Naive thymus-derived CD4-positive, alpha-beta T cell (primary cell): ENCODE results near the gene MAGEA9B. TPM values are rescaled to one million over a fixed set of nuclear protein-coding genes. Genes with fewer than 3 reads are reported as not detected.
"Not testable (repeated sequence)": the region's sequence is repeated elsewhere in the genome, so short reads cannot be mapped to it uniquely, and the experiment has no call there.

Experiments used
- ATAC-seq: fragments of 150-1000 bp; cut with Tn5 transposase; 2 replicates; pipeline ENCODE4 v1.10.0; 2021; ENCODE audit warnings: mild to moderate bottlenecking, moderate library complexity
- CTCF ChIA-PET: fragments of 350-600 bp; sonication (Branson Sonifier 250); formaldehyde crosslinking; loops from one replicate; lab custom pipeline; 2021; ENCODE audit warnings: antibody characterized with exemption; lab: Charles Lee
- POLR2A ChIA-PET: fragments of 350-600 bp; sonication (Branson Sonifier 250); formaldehyde crosslinking; loops from one replicate; lab custom pipeline; 2021; ENCODE audit warnings: antibody characterized with exemption, inconsistent platforms; lab: Charles Lee
- DNase-seq, 9 donors: peaks; one replicate each; pipeline versions ENCODE4 v3.0.0 to v3.0.0-alpha.2; 2020 to 2022; ENCODE audit warnings: mixed read lengths in 1 of 9
- H3K27ac ChIP-seq: one replicate; pipeline ENCODE4 v1.7.0; 2013; ENCODE audit warnings: mild to moderate bottlenecking, low read depth, low read length, moderate library complexity
- H3K27me3 ChIP-seq, 2 donors: one replicate each; pipeline ENCODE4 v1.7.0; 2013; ENCODE audit warnings: low read length in 2 of 2, mild to moderate bottlenecking in 2 of 2, moderate library complexity in 2 of 2; ENCODE audit not compliant: control insufficient read depth in 2 of 2, insufficient read depth in 2 of 2
- H3K36me3 ChIP-seq, 3 experiments: 1 replicate in 2 of 3; 2 replicates in 1 of 3; pipeline ENCODE4 v1.7.0; 2013; ENCODE audit warnings: low read length in 3 of 3, mild to moderate bottlenecking in 3 of 3, moderate library complexity in 1 of 3; ENCODE audit not compliant: insufficient read depth in 3 of 3, control insufficient read depth in 2 of 3
- H3K4me1 ChIP-seq, 2 donors: one replicate each; pipeline ENCODE4 v1.7.0; 2013; ENCODE audit warnings: low read length in 2 of 2, mild to moderate bottlenecking in 2 of 2, moderate library complexity in 1 of 2; ENCODE audit not compliant: control insufficient read depth in 2 of 2, insufficient read depth in 2 of 2
- H3K4me3 ChIP-seq: 2 replicates; pipeline ENCODE4 v1.7.0; 2013; ENCODE audit warnings: mild to moderate bottlenecking, low read length
- H3K9me3 ChIP-seq, 3 experiments: 1 replicate in 2 of 3; 2 replicates in 1 of 3; pipeline ENCODE4 v1.7.0; 2013; ENCODE audit warnings: low read length in 3 of 3; ENCODE audit not compliant: control insufficient read depth in 2 of 3
- H3K27ac Mint-ChIP-seq, 9 donors: one replicate each; pipeline ENCODE4 v1.8.0; 2020 to 2022; ENCODE audit warnings: mixed read lengths in 9 of 9, mild to moderate bottlenecking in 8 of 9, moderate library complexity in 5 of 9, inconsistent platforms in 2 of 9
- H3K27me3 Mint-ChIP-seq, 5 donors: one replicate each; pipeline ENCODE4 v1.8.0; 2021 to 2022; ENCODE audit warnings: mixed read lengths in 5 of 5, mild to moderate bottlenecking in 1 of 5
- H3K36me3 Mint-ChIP-seq, 5 donors: one replicate each; pipeline ENCODE4 v1.8.0; 2020 to 2022; ENCODE audit warnings: mixed read lengths in 5 of 5, mild to moderate bottlenecking in 3 of 5, inconsistent platforms in 1 of 5
- H3K4me1 Mint-ChIP-seq, 7 donors: one replicate each; pipeline ENCODE4 v1.8.0; 2020 to 2022; ENCODE audit warnings: mixed read lengths in 7 of 7, mild to moderate bottlenecking in 3 of 7, inconsistent platforms in 1 of 7
- H3K4me3 Mint-ChIP-seq, 10 donors: one replicate each; pipeline ENCODE4 v1.8.0; 2020 to 2022; ENCODE audit warnings: mild to moderate bottlenecking in 10 of 10, mixed read lengths in 10 of 10, moderate library complexity in 6 of 10, inconsistent platforms in 2 of 10
- H3K9me3 Mint-ChIP-seq, 11 donors: one replicate each; pipeline ENCODE4 v1.8.0; 2020 to 2022; ENCODE audit warnings: mixed read lengths in 11 of 11, mild to moderate bottlenecking in 4 of 11, inconsistent platforms in 1 of 11, moderate library complexity in 1 of 11
- intact Hi-C, 2 donors: fragments of 100-400 bp; cut with micrococcal nuclease; formaldehyde crosslinking; loops; one replicate each; pipeline ENCODE4 v1.15.1; 2023
- polyA plus RNA-seq, 2 donors: library from polyadenylated mRNA; unstranded; fragments of 300-500 nt; fragmentation: Illumina TruSeq; gene quantifications; one replicate each; pipeline ENCODE4 v1.2.3, GENCODE V29; 2021
- total RNA-seq, 6 experiments: library from RNA in 5 of 6; stranded (reverse) in 5 of 6; gene quantifications; 1 replicate in 5 of 6; 2 replicates in 1 of 6; pipeline ENCODE4 v1.2.3 and lab custom pipeline; 2021 to 2026

Gene MAGEA9B, protein sequence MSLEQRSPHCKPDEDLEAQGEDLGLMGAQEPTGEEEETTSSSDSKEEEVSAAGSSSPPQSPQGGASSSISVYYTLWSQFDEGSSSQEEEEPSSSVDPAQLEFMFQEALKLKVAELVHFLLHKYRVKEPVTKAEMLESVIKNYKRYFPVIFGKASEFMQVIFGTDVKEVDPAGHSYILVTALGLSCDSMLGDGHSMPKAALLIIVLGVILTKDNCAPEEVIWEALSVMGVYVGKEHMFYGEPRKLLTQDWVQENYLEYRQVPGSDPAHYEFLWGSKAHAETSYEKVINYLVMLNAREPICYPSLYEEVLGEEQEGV
- total RNA-seq (not detected), polyA plus RNA-seq (not detected), total RNA-seq (lab: John Stamatoyannopoulos, UW) (not detected)

- H3K4me1 ChIP-seq, H3K9me3 Mint-ChIP-seq, H3K9me3 ChIP-seq, H3K27ac ChIP-seq, POLR2A ChIA-PET, CTCF ChIA-PET, H3K27me3 ChIP-seq, H3K27ac Mint-ChIP-seq, H3K4me3 Mint-ChIP-seq, intact Hi-C loops, H3K4me3 ChIP-seq, DNase-seq, H3K36me3 ChIP-seq, ATAC-seq, H3K27me3 Mint-ChIP-seq, H3K4me1 Mint-ChIP-seq, H3K36me3 Mint-ChIP-seq: not testable (repeated sequence)
Observed at GRCh38 chrX:149587359-149587758, at the start of gene MAGEA9B. TSS of gene MAGEA9B (minus strand) at chrX:149587459. CDS start at chrX:149583179, 4,280 bp downstream.

GRCh38 chrX:149633511-149633910 is 46.3 kb upstream of the MAGEA9B start:
- ChIA-PET POLR2A (no interaction called here), CTCF (no interaction called here)
- peaks cover 12% of the 10 kb centered on the region in 2 donors for H3K4me1 ChIP-seq
- DNase-seq (no peak), ATAC-seq (no peak)
- Mint-ChIP-seq H3K27me3 (peaks cover 0 to 11% (median 0%) of the 10 kb centered on the region in 5 donors), H3K4me3 (no peak overlapping the region), H3K9me3 (peaks cover 0 to 1% (median 0%) of the 10 kb centered on the region in 11 donors), H3K27ac (no peak overlapping the region), H3K36me3 (peaks cover 0 to 5% (median 0%) of the 10 kb centered on the region in 5 donors), H3K4me1 (peaks cover 20 to 30% (median 27%) of the 10 kb centered on the region in 7 donors)
- H3K36me3 ChIP-seq, result no peaks in the 10 kb centered on the region
- intact Hi-C loops, result loop anchor here (5.0 to 10.0 kb wide), 8 partner anchors 89 to 1719 kb away; partner anchors contain the start of genes EOLA1 (in 2 of the 2), EOLA2 (in 1 of the 2), FMR1 (in 1 of the 2) and HSFX3 (in 1 of the 2)
- H3K4me3 ChIP-seq, result no peak overlapping the region
- no peaks in the 10 kb centered on the region for H3K27me3 ChIP-seq
- H3K9me3 ChIP-seq, result no peaks in the 10 kb centered on the region
- no peak overlapping the region for H3K27ac ChIP-seq

- no peaks in the 10 kb centered on the region for H3K9me3 ChIP-seq
- peak within 1 kb of the TSS; percentile 72 for H3K27ac ChIP-seq
- POLR2A ChIA-PET, result no interaction called here
- H3K36me3 ChIP-seq, result no peaks in the 10 kb centered on the region
- DNase-seq, result peak; percentile 48 to 79 (median 71)
- H3K4me1 Mint-ChIP-seq, result peaks cover 29 to 43% (median 39%) of the 10 kb centered on the region in 7 donors
- peaks cover 0 to 1% (median 0%) of the 10 kb centered on the region in 11 donors for H3K9me3 Mint-ChIP-seq
- peaks cover 0 to 5% (median 0%) of the 10 kb centered on the region in 5 donors for H3K36me3 Mint-ChIP-seq
- peaks cover 0 to 9% (median 0%) of the 10 kb centered on the region in 5 donors for H3K27me3 Mint-ChIP-seq
- H3K27ac Mint-ChIP-seq, result peak within 1 kb of the TSS; percentile 78 to 94 (median 83)
- H3K4me3 ChIP-seq, result peak within 1 kb of the TSS; percentile 68
- H3K4me3 Mint-ChIP-seq, result peak within 1 kb of the TSS; percentile 84 to 98 (median 92)
- H3K27me3 ChIP-seq, result no peaks in the 10 kb centered on the region
- peaks cover 12% of the 10 kb centered on the region in 2 donors for H3K4me1 ChIP-seq
- intact Hi-C loops, result loop anchor here (2.0 to 10.0 kb wide), 9 partner anchors 87 to 1717 kb away; partner anchors contain the start of genes EOLA1 (in 2 of the 2), IDS (in 2 of the 2), EOLA2 (in 1 of the 2) and FMR1 (in 1 of the 2)
- CTCF ChIA-PET, result no interaction called here
- peak; percentile 92 for ATAC-seq
Observed at GRCh38 chrX:149631234-149632165, 44.2 kb upstream of the MAGEA9B start, which contains the start of gene TMEM185A. TSS of gene TMEM185A (minus strand) at chrX:149631792. CDS start at chrX:149631580, 212 bp downstream.

- peaks cover 12% of the 10 kb centered on the region in 2 donors for H3K4me1 ChIP-seq
- Mint-ChIP-seq H3K27ac (peak overlapping the region in 8 of 9 donors; percentile 61 to 94 (median 82)), H3K36me3 (peaks cover 0 to 5% (median 0%) of the 10 kb centered on the region in 5 donors), H3K4me3 (peak overlapping the region; percentile 84 to 98 (median 92)), H3K27me3 (peaks cover 0 to 9% (median 0%) of the 10 kb centered on the region in 5 donors), H3K4me1 (peaks cover 30 to 50% (median 43%) of the 10 kb centered on the region in 7 donors), H3K9me3 (peaks cover 0 to 1% (median 0%) of the 10 kb centered on the region in 11 donors)
- ATAC-seq (peak; percentile 6), DNase-seq (peak in 2 of 9 donors; percentile 3 to 21)
- H3K4me3 ChIP-seq, result peak overlapping the region; percentile 55
- H3K27me3 ChIP-seq, result no peaks in the 10 kb centered on the region
- ChIA-PET CTCF (no interaction called here), POLR2A (no interaction called here)
- no peaks in the 10 kb centered on the region for H3K36me3 ChIP-seq
- intact Hi-C loops, result loop anchor here (2.0 to 10.0 kb wide), 9 partner anchors 86 to 1716 kb away; partner anchors contain the start of genes EOLA1 (in 2 of the 2), IDS (in 2 of the 2), EOLA2 (in 1 of the 2) and FMR1 (in 1 of the 2)
- no peaks in the 10 kb centered on the region for H3K9me3 ChIP-seq
- peak overlapping the region; percentile 72 for H3K27ac ChIP-seq
Observed at GRCh38 chrX:149630681-149631233, 43.5 kb upstream of the MAGEA9B start.

GRCh38 chrX:149629730-149630387 is 42.6 kb upstream of the MAGEA9B start:
- Mint-ChIP-seq H3K36me3 (peaks cover 0 to 5% (median 0%) of the 10 kb centered on the region in 5 donors), H3K27me3 (peaks cover 0 to 9% (median 0%) of the 10 kb centered on the region in 5 donors), H3K4me1 (peaks cover 33 to 57% (median 52%) of the 10 kb centered on the region in 7 donors), H3K4me3 (peak overlapping the region; percentile 84 to 98 (median 92)), H3K9me3 (peaks cover 0 to 1% (median 0%) of the 10 kb centered on the region in 11 donors), H3K27ac (peak overlapping the region in 3 of 9 donors; percentile 9 to 82 (median 78))
- Histone ChIP-seq H3K27me3 (no peaks in the 10 kb centered on the region), H3K36me3 (no peaks in the 10 kb centered on the region), H3K4me1 (peaks cover 12% of the 10 kb centered on the region in 2 donors), H3K4me3 (no peak overlapping the region), H3K27ac (no peak overlapping the region), H3K9me3 (no peaks in the 10 kb centered on the region)
- POLR2A ChIA-PET, result no interaction called here
- CTCF ChIA-PET, result no interaction called here
- ATAC-seq, result no peak
- intact Hi-C loops, result loop anchor here (2.0 to 10.0 kb wide), 10 partner anchors 85 to 1715 kb away; partner anchors contain the start of genes EOLA1 (in 2 of the 2), IDS (in 2 of the 2), EOLA2 (in 1 of the 2) and FMR1 (in 1 of the 2)
- no peak for DNase-seq
